ENCODE results near the gene SNAP29.
A peak's percentile ranks its signal among the peaks of the same experiment; 100 is the strongest.

Gene SNAP29

DNA sequence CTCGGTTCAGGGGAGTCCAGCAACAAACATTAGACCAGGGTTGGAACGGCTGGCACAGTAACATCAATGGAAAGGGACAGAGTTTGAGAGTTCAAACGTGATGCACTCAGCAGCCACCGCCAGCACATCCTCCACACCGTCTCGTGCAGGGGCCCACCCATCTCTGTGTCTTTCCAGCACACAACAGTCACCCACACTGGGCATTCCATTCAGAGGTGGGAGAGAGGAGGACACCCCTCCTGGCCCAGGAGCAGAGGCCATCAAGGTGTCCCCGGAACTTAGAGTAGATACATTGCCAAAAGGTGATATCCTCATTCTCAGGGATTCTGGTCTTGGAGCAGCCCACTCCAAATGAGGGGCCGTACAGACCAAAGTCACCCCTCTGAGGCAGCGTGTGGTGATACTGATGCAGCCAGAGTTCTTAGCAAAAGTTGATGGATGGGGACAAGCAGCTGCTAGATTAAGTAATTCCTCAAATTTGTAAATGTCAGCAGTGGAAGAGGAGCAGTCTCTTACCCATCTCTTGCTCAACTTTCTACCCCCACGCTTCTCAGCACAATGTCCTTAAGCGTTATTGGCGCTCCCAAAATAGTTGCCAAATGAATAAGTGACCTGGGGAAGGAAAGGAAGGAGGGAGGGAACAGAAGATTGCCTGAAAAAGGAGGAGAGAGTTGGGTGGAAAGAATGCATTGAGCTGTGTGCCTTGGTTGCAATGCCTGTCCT lies 5.5 kb downstream of the SNAP29 start:
- peaks cover 24 to 30% of the 10 kb centered on the region in 2 experiments for H3K4me1 ChIP-seq (ENCODE audit: control insufficient read depth in 1 of 2, insufficient read depth in 2 of 2, low read length in 2 of 2)
- H3K4me3 ChIP-seq (ENCODE audit: low read depth, low read length) = no peak overlapping the region
- H3K4me2 ChIP-seq (ENCODE audit: low read length) = no peak overlapping the region
- H2AFZ ChIP-seq (ENCODE audit: insufficient read depth, low read length, poor library complexity) = no peak overlapping the region
- H3K36me3 ChIP-seq (ENCODE audit: control insufficient read depth in 1 of 2, insufficient read depth in 2 of 2, low read length in 2 of 2) = peaks cover 1 to 6% of the 10 kb centered on the region in 2 experiments
- no CpG with 5 or more reads among the region's 12 CpGs for WGBS (ENCODE audit: extremely low coverage, insufficient coverage, insufficient read length)
- H2BK5ac ChIP-seq (ENCODE audit: low read depth, low read length, poor library complexity) = no peak overlapping the region
- H3K27me3 ChIP-seq (ENCODE audit: insufficient read depth, low read length) = no peaks in the 10 kb centered on the region
- peak; percentile 81 to 95 for DNase-seq
- no peaks in the 10 kb centered on the region for H3K9me3 ChIP-seq (ENCODE audit: insufficient read depth, low read depth, low read length)
- no peak overlapping the region for H4K8ac ChIP-seq (ENCODE audit: low read depth, low read length)
- no peak overlapping the region for H3K18ac ChIP-seq (ENCODE audit: low read length)
- no peak overlapping the region for H3K23ac ChIP-seq (ENCODE audit: low read length)
- H2BK120ac ChIP-seq (ENCODE audit: insufficient read depth, low read length, poor library complexity) = no peak overlapping the region
- no peak overlapping the region for H2BK12ac ChIP-seq (ENCODE audit: low read length)
- no peaks in the 10 kb centered on the region for H3K79me1 ChIP-seq (ENCODE audit: low read length)
- no peak overlapping the region for H3K27ac ChIP-seq (ENCODE audit: low read depth, low read length)
- H3K14ac ChIP-seq (ENCODE audit: low read length) = no peak overlapping the region
- H4K12ac ChIP-seq (ENCODE audit: low read depth, low read length) = no peak overlapping the region
- H3K79me2 ChIP-seq (ENCODE audit: control insufficient read depth, insufficient read depth, low read length, poor library complexity) = peaks cover 2% of the 10 kb centered on the region
- no peak overlapping the region for H3K9ac ChIP-seq (ENCODE audit: low read length)
- H3K4ac ChIP-seq (ENCODE audit: low read depth, low read length) = no peak overlapping the region
- no peak overlapping the region for H2AK5ac ChIP-seq (ENCODE audit: low read length)
- no peak overlapping the region for H4K91ac ChIP-seq (ENCODE audit: low read depth, low read length)

GRCh38 chr22:20865331-20865730 lies 6.5 kb downstream of the SNAP29 start:
- Histone ChIP-seq H3K4me3 (ENCODE audit: low read depth, low read length) (no peak overlapping the region), H3K4me1 (ENCODE audit: control insufficient read depth in 1 of 2, insufficient read depth in 2 of 2, low read length in 2 of 2) (peaks cover 21 to 25% of the 10 kb centered on the region in 2 experiments), H3K36me3 (ENCODE audit: control insufficient read depth in 1 of 2, insufficient read depth in 2 of 2, low read length in 2 of 2) (peaks cover 6 to 10% of the 10 kb centered on the region in 2 experiments), H2BK120ac (ENCODE audit: insufficient read depth, low read length, poor library complexity) (no peak overlapping the region), H4K8ac (ENCODE audit: low read depth, low read length) (no peak overlapping the region), H3K27ac (ENCODE audit: low read depth, low read length) (no peak overlapping the region), H2AFZ (ENCODE audit: insufficient read depth, low read length, poor library complexity) (no peak overlapping the region), H2AK5ac (ENCODE audit: low read length) (no peak overlapping the region), H3K4me2 (ENCODE audit: low read length) (no peak overlapping the region), H3K4ac (ENCODE audit: low read depth, low read length) (no peak overlapping the region), H3K18ac (ENCODE audit: low read length) (no peak overlapping the region), H3K79me2 (ENCODE audit: control insufficient read depth, insufficient read depth, low read length, poor library complexity) (no peaks in the 10 kb centered on the region), H4K91ac (ENCODE audit: low read depth, low read length) (no peak overlapping the region), H4K12ac (ENCODE audit: low read depth, low read length) (no peak overlapping the region), H2BK12ac (ENCODE audit: low read length) (peak overlapping the region; percentile 21), H3K27me3 (ENCODE audit: insufficient read depth, low read length) (no peaks in the 10 kb centered on the region), H3K9me3 (ENCODE audit: insufficient read depth, low read depth, low read length) (no peaks in the 10 kb centered on the region), H3K23ac (ENCODE audit: low read length) (no peak overlapping the region), H3K9ac (ENCODE audit: low read length) (no peak overlapping the region), H2BK5ac (ENCODE audit: low read depth, low read length, poor library complexity) (no peak overlapping the region), H3K79me1 (ENCODE audit: low read length) (no peaks in the 10 kb centered on the region), H3K14ac (ENCODE audit: low read length) (no peak overlapping the region)
- WGBS (ENCODE audit: extremely low coverage, insufficient coverage, insufficient read length) = no CpG with 5 or more reads among the region's 3 CpGs
- DNase-seq = no peak

DNA sequence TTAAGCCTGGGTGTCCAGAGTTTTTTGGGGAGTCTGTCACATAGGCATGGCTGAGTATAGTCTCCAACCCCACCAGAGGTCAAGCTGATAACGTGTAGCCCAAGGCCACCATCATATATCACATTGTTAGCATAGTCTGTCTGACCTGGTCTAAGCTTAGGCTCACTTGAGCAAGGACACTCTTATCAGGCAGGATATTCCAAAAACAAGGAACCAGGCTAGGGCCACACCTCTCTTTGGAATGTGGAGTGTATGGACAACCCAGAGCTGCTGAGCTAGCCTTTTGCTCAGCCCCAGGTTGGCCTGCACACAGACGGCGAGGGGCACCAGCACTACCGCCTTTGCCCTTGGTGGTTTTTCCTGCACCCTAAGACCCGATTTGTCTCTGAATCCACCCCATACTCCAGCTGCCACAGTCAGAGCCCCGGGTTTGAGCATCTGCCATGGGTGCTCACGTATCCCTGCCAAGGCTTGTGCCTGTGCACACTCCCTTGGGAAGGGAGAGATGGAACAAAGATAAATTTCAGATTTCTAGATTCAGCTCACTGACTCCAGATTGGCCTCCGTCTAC lies 7.2 kb downstream of the SNAP29 start:
- Histone ChIP-seq H3K4ac (ENCODE audit: low read depth, low read length) (no peak overlapping the region), H2AFZ (ENCODE audit: insufficient read depth, low read length, poor library complexity) (no peak overlapping the region)

GRCh38 chr22:20866736-20867135 lies 7.9 kb downstream of the SNAP29 start:
- H3K4me3 ChIP-seq (ENCODE audit: low read depth, low read length) = no peak overlapping the region
- no CpG with 5 or more reads among the region's 5 CpGs for WGBS (ENCODE audit: extremely low coverage, insufficient coverage, insufficient read length)
- H3K27me3 ChIP-seq (ENCODE audit: insufficient read depth, low read length) = no peaks in the 10 kb centered on the region
- no peak overlapping the region for H3K4ac ChIP-seq (ENCODE audit: low read depth, low read length)
- H3K9me3 ChIP-seq (ENCODE audit: insufficient read depth, low read depth, low read length) = no peaks in the 10 kb centered on the region
- H3K36me3 ChIP-seq (ENCODE audit: control insufficient read depth in 1 of 2, insufficient read depth in 2 of 2, low read length in 2 of 2) = peaks cover 9 to 16% of the 10 kb centered on the region in 2 experiments
- H3K4me2 ChIP-seq (ENCODE audit: low read length) = no peak overlapping the region
- no peak overlapping the region for H3K14ac ChIP-seq (ENCODE audit: low read length)
- no peak overlapping the region for H4K8ac ChIP-seq (ENCODE audit: low read depth, low read length)
- no peak overlapping the region for H3K18ac ChIP-seq (ENCODE audit: low read length)
- H3K9ac ChIP-seq (ENCODE audit: low read length) = no peak overlapping the region
- no peak for DNase-seq
- no peak overlapping the region for H2BK5ac ChIP-seq (ENCODE audit: low read depth, low read length, poor library complexity)
- no peak overlapping the region for H4K12ac ChIP-seq (ENCODE audit: low read depth, low read length)
- H2BK120ac ChIP-seq (ENCODE audit: insufficient read depth, low read length, poor library complexity) = no peak overlapping the region
- peak overlapping the region; percentile 11 for H4K91ac ChIP-seq (ENCODE audit: low read depth, low read length)
- peaks cover 21 to 25% of the 10 kb centered on the region in 2 experiments for H3K4me1 ChIP-seq (ENCODE audit: control insufficient read depth in 1 of 2, insufficient read depth in 2 of 2, low read length in 2 of 2)
- no peak overlapping the region for H3K23ac ChIP-seq (ENCODE audit: low read length)
- no peak overlapping the region for H3K27ac ChIP-seq (ENCODE audit: low read depth, low read length)
- no peak overlapping the region for H2BK12ac ChIP-seq (ENCODE audit: low read length)
- no peaks in the 10 kb centered on the region for H3K79me1 ChIP-seq (ENCODE audit: low read length)
- no peaks in the 10 kb centered on the region for H3K79me2 ChIP-seq (ENCODE audit: control insufficient read depth, insufficient read depth, low read length, poor library complexity)
- no peak overlapping the region for H2AK5ac ChIP-seq (ENCODE audit: low read length)
- no peak overlapping the region for H2AFZ ChIP-seq (ENCODE audit: insufficient read depth, low read length, poor library complexity)

More for the DNA sequence above, 7.2 kb downstream of the SNAP29 start:
- Histone ChIP-seq H3K4me3 (ENCODE audit: low read depth, low read length) (no peak overlapping the region), H3K9ac (ENCODE audit: low read length) (no peak overlapping the region), H2BK12ac (ENCODE audit: low read length) (no peak overlapping the region), H3K36me3 (ENCODE audit: control insufficient read depth in 1 of 2, insufficient read depth in 2 of 2, low read length in 2 of 2) (peaks cover 9 to 16% of the 10 kb centered on the region in 2 experiments), H4K91ac (ENCODE audit: low read depth, low read length) (no peak overlapping the region), H4K12ac (ENCODE audit: low read depth, low read length) (no peak overlapping the region), H3K4me1 (ENCODE audit: control insufficient read depth in 1 of 2, insufficient read depth in 2 of 2, low read length in 2 of 2) (peaks cover 21 to 25% of the 10 kb centered on the region in 2 experiments), H3K79me2 (ENCODE audit: control insufficient read depth, insufficient read depth, low read length, poor library complexity) (no peaks in the 10 kb centered on the region), H2BK120ac (ENCODE audit: insufficient read depth, low read length, poor library complexity) (no peak overlapping the region), H3K14ac (ENCODE audit: low read length) (no peak overlapping the region), H3K23ac (ENCODE audit: low read length) (no peak overlapping the region), H3K18ac (ENCODE audit: low read length) (no peak overlapping the region), H2BK5ac (ENCODE audit: low read depth, low read length, poor library complexity) (no peak overlapping the region), H3K79me1 (ENCODE audit: low read length) (no peaks in the 10 kb centered on the region), H4K8ac (ENCODE audit: low read depth, low read length) (no peak overlapping the region), H3K27ac (ENCODE audit: low read depth, low read length) (no peak overlapping the region), H3K4me2 (ENCODE audit: low read length) (peak overlapping the region; percentile 19), H2AK5ac (ENCODE audit: low read length) (no peak overlapping the region), H3K9me3 (ENCODE audit: insufficient read depth, low read depth, low read length) (no peaks in the 10 kb centered on the region), H3K27me3 (ENCODE audit: insufficient read depth, low read length) (no peaks in the 10 kb centered on the region)
- no CpG with 5 or more reads among the region's 8 CpGs for WGBS (ENCODE audit: extremely low coverage, insufficient coverage, insufficient read length)
- peak; percentile 59 to 79 for DNase-seq
